SK-N-SH treated with all-trans-retinoic acid at 6 μM for 48 hours (cell line): ENCODE results near the gene PCP4L1.

ENCODE experiments used
- ATAC-seq: fragments of 200-7000 bp; cut with Tn5 transposase; 3 replicates; pipeline ENCODE4 v1.9.1; 2020; ENCODE audit warnings: mild to moderate bottlenecking, moderate library complexity
- ARNTL ChIP-seq: fragments of 450-650 bp; formaldehyde crosslinking; IDR thresholded peaks from 2 replicates; pipeline ENCODE4 v1.5.0; 2020; ENCODE audit warnings: low read depth, mild to moderate bottlenecking, moderate library complexity, borderline replicate concordance
- BACH2 ChIP-seq: fragments of 250-450 bp; sonication (Bioruptor Pico); IDR thresholded peaks from 2 replicates; pipeline ENCODE4 v1.9.0; 2021; ENCODE audit warnings: mild to moderate bottlenecking, borderline replicate concordance
- CREB5 ChIP-seq: fragments of 250-450 bp; sonication (Bioruptor Pico); IDR thresholded peaks from 2 replicates; pipeline ENCODE4 v1.5.1; 2020; ENCODE audit warnings: low read depth, mild to moderate bottlenecking, moderate library complexity
- CSDC2 ChIP-seq: fragments of 250-450 bp; sonication (Bioruptor Pico); IDR thresholded peaks from 2 replicates; pipeline ENCODE4 v1.5.0; 2020; ENCODE audit warnings: mild to moderate bottlenecking, moderate library complexity
- CSRNP3 ChIP-seq: fragments of 250-450 bp; sonication (Bioruptor Pico); IDR thresholded peaks from 2 replicates; pipeline ENCODE4 v1.5.1; 2021; ENCODE audit warnings: mild to moderate bottlenecking, moderate library complexity
- ESRRG ChIP-seq: fragments of 250-450 bp; sonication (Bioruptor Pico); IDR thresholded peaks from 2 replicates; pipeline ENCODE4 v1.6.1; 2021; ENCODE audit warnings: mild to moderate bottlenecking
- GLIS3 ChIP-seq: fragments of 250-450 bp; sonication (Bioruptor Pico); IDR thresholded peaks from 2 replicates; pipeline ENCODE4 v1.5.0; 2020; ENCODE audit warnings: mild to moderate bottlenecking, moderate library complexity
- ISL1 ChIP-seq: fragments of 250-450 bp; sonication (Bioruptor Pico); IDR thresholded peaks from 2 replicates; pipeline ENCODE4 v2.1.2; 2022; ENCODE audit warnings: mild to moderate bottlenecking, moderate library complexity
- OSR1 ChIP-seq: fragments of 250-450 bp; sonication (Bioruptor Pico); IDR thresholded peaks from 2 replicates; pipeline ENCODE4 v1.8.0; 2022; ENCODE audit warnings: moderate library complexity, mild to moderate bottlenecking, inconsistent platforms
- PATZ1 ChIP-seq: fragments of 250-450 bp; sonication (Bioruptor Pico); IDR thresholded peaks from 2 replicates; pipeline ENCODE4 v1.8.0; 2020; ENCODE audit warnings: mild to moderate bottlenecking, moderate library complexity, borderline replicate concordance
- PPARA ChIP-seq: fragments of 250-450 bp; sonication (Bioruptor Pico); IDR thresholded peaks from 2 replicates; pipeline ENCODE4 v1.5.0; 2020; ENCODE audit warnings: mild to moderate bottlenecking, borderline replicate concordance
- RARB ChIP-seq: fragments of 250-450 bp; sonication (Bioruptor Pico); IDR thresholded peaks from 2 replicates; pipeline ENCODE4 v1.8.0; 2021; ENCODE audit warnings: mild to moderate bottlenecking, moderate library complexity
- SNAI2 ChIP-seq: fragments of 250-450 bp; sonication (Bioruptor Pico); IDR thresholded peaks from 2 replicates; pipeline ENCODE4 v1.5.0; 2020; ENCODE audit warnings: mild to moderate bottlenecking, moderate library complexity
- TCF4 ChIP-seq: fragments of 250-450 bp; sonication (Bioruptor Pico); IDR thresholded peaks from 2 replicates; pipeline ENCODE4 v1.8.0; 2021; ENCODE audit warnings: mild to moderate bottlenecking, moderate library complexity, borderline replicate concordance
- TOX ChIP-seq: fragments of 250-450 bp; sonication (Bioruptor Pico); IDR thresholded peaks from 2 replicates; pipeline ENCODE4 v1.8.0; 2021; ENCODE audit warnings: mild to moderate bottlenecking, moderate library complexity, borderline replicate concordance
- ZC3H10 ChIP-seq: fragments of 250-450 bp; sonication (Bioruptor Pico); IDR thresholded peaks from 2 replicates; pipeline ENCODE4 v1.5.1; 2021; ENCODE audit warnings: mild to moderate bottlenecking, moderate library complexity
- ZFP3 ChIP-seq: fragments of 250-450 bp; sonication (Bioruptor Pico); IDR thresholded peaks from 2 replicates; pipeline ENCODE4 v1.5.0; 2020; ENCODE audit warnings: mild to moderate bottlenecking, moderate library complexity
- ZFP30 ChIP-seq: fragments of 450-650 bp; formaldehyde crosslinking; IDR thresholded peaks from 2 replicates; pipeline ENCODE4 v1.5.0; 2022; ENCODE audit warnings: mild to moderate bottlenecking, moderate library complexity
- ZNF565 ChIP-seq: fragments of 450-650 bp; formaldehyde crosslinking; conservative IDR thresholded peaks from 2 replicates; pipeline ENCODE4 v1.5.0; 2020; ENCODE audit warnings: low read depth, mild to moderate bottlenecking, moderate library complexity
- ZNF70 ChIP-seq: fragments of 450-650 bp; formaldehyde crosslinking; IDR thresholded peaks from 2 replicates; pipeline ENCODE4 v1.5.0; 2020; ENCODE audit warnings: mild to moderate bottlenecking, moderate library complexity
- ZNF8 ChIP-seq: fragments of 450-650 bp; formaldehyde crosslinking; IDR thresholded peaks from 2 replicates; pipeline ENCODE4 v1.5.0; 2020; ENCODE audit warnings: mild to moderate bottlenecking, moderate library complexity
- TF ChIP-seq, protein P1 (sequence below): fragments of 250-450 bp; sonication (Bioruptor Pico); IDR thresholded peaks from 2 replicates; pipeline ENCODE4 v1.5.0; 2020; ENCODE audit warnings: mild to moderate bottlenecking, moderate library complexity
- TF ChIP-seq, protein P2 (sequence below): fragments of 250-450 bp; sonication (Bioruptor Pico); IDR thresholded peaks from 2 replicates; pipeline ENCODE4 v1.8.0; 2021; ENCODE audit warnings: low read depth, mild to moderate bottlenecking, moderate library complexity, borderline replicate concordance

The PCP4L1 gene

GRCh38 chr1:161219078-161219892 lies 39.3 kb upstream of the PCP4L1 start:
- ATAC-seq = no peak
- TF ChIP-seq ZNF565 (CRISPR knock-in tag) (no peak), TCF4 (CRISPR knock-in tag) (no peak), TOX (CRISPR knock-in tag) (no peak), ZC3H10 (CRISPR knock-in tag) (no peak), CREB5 (no peak), SNAI2 (CRISPR knock-in tag) (no peak), ZFP30 (no peak), PATZ1 (no peak), BACH2 (no peak), PPARA (no peak), CSDC2 (CRISPR knock-in tag) (no peak), RARB (CRISPR knock-in tag) (no peak), OSR1 (CRISPR knock-in tag) (no peak), ESRRG (no peak), ISL1 (CRISPR knock-in tag) (no peak), CSRNP3 (CRISPR knock-in tag) (no peak), ZNF8 (CRISPR knock-in tag) (no peak), ZFP3 (no peak)
- TF ChIP-seq, protein P1, sequence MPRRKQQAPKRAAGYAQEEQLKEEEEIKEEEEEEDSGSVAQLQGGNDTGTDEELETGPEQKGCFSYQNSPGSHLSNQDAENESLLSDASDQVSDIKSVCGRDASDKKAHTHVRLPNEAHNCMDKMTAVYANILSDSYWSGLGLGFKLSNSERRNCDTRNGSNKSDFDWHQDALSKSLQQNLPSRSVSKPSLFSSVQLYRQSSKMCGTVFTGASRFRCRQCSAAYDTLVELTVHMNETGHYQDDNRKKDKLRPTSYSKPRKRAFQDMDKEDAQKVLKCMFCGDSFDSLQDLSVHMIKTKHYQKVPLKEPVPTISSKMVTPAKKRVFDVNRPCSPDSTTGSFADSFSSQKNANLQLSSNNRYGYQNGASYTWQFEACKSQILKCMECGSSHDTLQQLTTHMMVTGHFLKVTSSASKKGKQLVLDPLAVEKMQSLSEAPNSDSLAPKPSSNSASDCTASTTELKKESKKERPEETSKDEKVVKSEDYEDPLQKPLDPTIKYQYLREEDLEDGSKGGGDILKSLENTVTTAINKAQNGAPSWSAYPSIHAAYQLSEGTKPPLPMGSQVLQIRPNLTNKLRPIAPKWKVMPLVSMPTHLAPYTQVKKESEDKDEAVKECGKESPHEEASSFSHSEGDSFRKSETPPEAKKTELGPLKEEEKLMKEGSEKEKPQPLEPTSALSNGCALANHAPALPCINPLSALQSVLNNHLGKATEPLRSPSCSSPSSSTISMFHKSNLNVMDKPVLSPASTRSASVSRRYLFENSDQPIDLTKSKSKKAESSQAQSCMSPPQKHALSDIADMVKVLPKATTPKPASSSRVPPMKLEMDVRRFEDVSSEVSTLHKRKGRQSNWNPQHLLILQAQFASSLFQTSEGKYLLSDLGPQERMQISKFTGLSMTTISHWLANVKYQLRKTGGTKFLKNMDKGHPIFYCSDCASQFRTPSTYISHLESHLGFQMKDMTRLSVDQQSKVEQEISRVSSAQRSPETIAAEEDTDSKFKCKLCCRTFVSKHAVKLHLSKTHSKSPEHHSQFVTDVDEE (CRISPR knock-in tag) = no peak
- TF ChIP-seq, protein P2, sequence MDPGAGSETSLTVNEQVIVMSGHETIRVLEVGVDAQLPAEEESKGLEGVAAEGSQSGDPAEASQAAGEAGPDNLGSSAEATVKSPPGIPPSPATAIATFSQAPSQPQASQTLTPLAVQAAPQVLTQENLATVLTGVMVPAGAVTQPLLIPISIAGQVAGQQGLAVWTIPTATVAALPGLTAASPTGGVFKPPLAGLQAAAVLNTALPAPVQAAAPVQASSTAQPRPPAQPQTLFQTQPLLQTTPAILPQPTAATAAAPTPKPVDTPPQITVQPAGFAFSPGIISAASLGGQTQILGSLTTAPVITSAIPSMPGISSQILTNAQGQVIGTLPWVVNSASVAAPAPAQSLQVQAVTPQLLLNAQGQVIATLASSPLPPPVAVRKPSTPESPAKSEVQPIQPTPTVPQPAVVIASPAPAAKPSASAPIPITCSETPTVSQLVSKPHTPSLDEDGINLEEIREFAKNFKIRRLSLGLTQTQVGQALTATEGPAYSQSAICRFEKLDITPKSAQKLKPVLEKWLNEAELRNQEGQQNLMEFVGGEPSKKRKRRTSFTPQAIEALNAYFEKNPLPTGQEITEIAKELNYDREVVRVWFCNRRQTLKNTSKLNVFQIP (CRISPR knock-in tag) = no peak
- TF ChIP-seq, all 23 proteins: peak for 0

GRCh38 chr1:161220002-161220401 lies 38.5 kb upstream of the PCP4L1 start:
- ATAC-seq = no peak
- no peak for TF ChIP-seq ISL1 (CRISPR knock-in tag)
- no peak for TF ChIP-seq GLIS3
- no peak for TF ChIP-seq TOX (CRISPR knock-in tag)
- TF ChIP-seq ARNTL = no peak
- TF ChIP-seq ZNF565 (CRISPR knock-in tag) = no peak
- no peak for TF ChIP-seq ZC3H10 (CRISPR knock-in tag)
- no peak for TF ChIP-seq ZNF70
- TF ChIP-seq CREB5 = no peak
- TF ChIP-seq RARB (CRISPR knock-in tag) = no peak
- no peak for TF ChIP-seq PPARA
- no peak for TF ChIP-seq BACH2
